Adipose tissue (tissue), 3 donors: ENCODE data around the gene MGME1. TPM values are rescaled to one million over a fixed set of nuclear protein-coding genes. Genes with fewer than 3 reads are reported as not detected.

Experiments used
- H3K27ac ChIP-seq: one replicate; pipeline ENCODE4 v1.5.1; 2013; ENCODE audit warnings: low read depth, low read length
- WGBS, 3 donors: extraction: QIAGEN DNeasy Blood & Tissue Kit; methylation state at CpG; one replicate each; pipeline ENCODE4 v1.1.7; 2013; 5-methylcytosine and 5-hydroxymethylcytosine counted together
- polyA plus RNA-seq, 3 donors: library from polyadenylated mRNA; stranded (reverse); fragments of 200-250 nt; gene quantifications; one replicate each; pipeline ENCODE4 v1.2.3, GENCODE V29; 2013
- donor health status: healthy with polysubstance abuse.
- donor health status: Bipolar disorder and iron deficiency.
- donor health status: healthy.

MGME1 gene
- polyA plus RNA-seq, 3 donors = 5.4 to 11.2 (median 6.8) TPM

GRCh38 chr20:18034039-18034438 lies 65.2 kb downstream of the MGME1 start:
- WGBS, 3 donors = 61 to 79% (median 70%) methylated on average over 5 of the region's 5 CpGs

GRCh38 chr20:18039063-18039462 lies 70.2 kb downstream of the MGME1 start:
- WGBS, 3 donors = 78 to 92% (median 82%) methylated on average over 5 of the region's 5 CpGs
- no peak overlapping the region for H3K27ac ChIP-seq

More at GRCh38 chr20:18034039-18034438, 65.2 kb downstream of the MGME1 start:
- H3K27ac ChIP-seq = no peak overlapping the region

Other genes with a start within 250 kb of the MGME1 start
- gene SNX5, start 224 bp upstream of the MGME1 start, polyA plus RNA-seq = 100 to 1,000 TPM in 1 of 3 donors, 10 to 100 TPM in 2; 34.3 to 100 (median 74.8) TPM
- gene OVOL2, start 88.9 kb downstream of the MGME1 start, polyA plus RNA-seq = 1 to 10 TPM in 1 of 3 donors, under 1 TPM in 1, not detected in 1; 0.83 to 5.7 TPM
- gene KAT14, start 168.8 kb downstream of the MGME1 start, polyA plus RNA-seq = 1 to 10 TPM; 5.9 to 7.6 (median 6.4) TPM
- gene PET117, start 168.8 kb downstream of the MGME1 start, polyA plus RNA-seq = 10 to 100 TPM in 2 of 3 donors, 1 to 10 TPM in 1; 8.5 to 12.5 (median 10.1) TPM